Measurements from ENCODE around the gene CALHM2. TPM values are rescaled to one million over a fixed set of nuclear protein-coding genes. Genes with fewer than 3 reads are reported as not detected.
A peak's percentile ranks its signal among the peaks of the same experiment; 100 is the strongest.

CALHM2 gene
- total and polyA plus RNA-seq, 2 donors (not counting 1 experiment from before 2014, with no cell fraction given), result 16.3 to 42.8 TPM

GRCh38 chr10:103447187-103447586, 5.0 kb downstream of the CALHM2 start:
- H3K27ac Mint-ChIP-seq, result peak overlapping the region; percentile 37

More at GRCh38 chr10:103447187-103447586, 5.0 kb downstream of the CALHM2 start:
- no peaks in the 10 kb centered on the region for H3K27me3 Mint-ChIP-seq
- no peaks in the 10 kb centered on the region for H3K27me3 ChIP-seq (replicated peaks in 1 of 4; ENCODE audit: control extremely low read depth in 1 of 4, control insufficient read depth in 3 of 4, insufficient read depth in 4 of 4, low read length in 3 of 4)
- TF ChIP-seq EZH2 (IDR thresholded peaks at IDR 0.05; ENCODE audit: borderline replicate concordance, insufficient read depth, low read depth, low read length, poor library complexity, severe bottlenecking), result no peak
- TF ChIP-seq CTCF (IDR thresholded peaks at IDR 0.05), result no peak
- no peak overlapping the region for H3K4me2 ChIP-seq (replicated peaks; ENCODE audit: low read depth, low read length, poor library complexity, severe bottlenecking)
- intact Hi-C loops (cut with micrococcal nuclease), result no loop called here
- no peak for DNase-seq
- H3K4me1 ChIP-seq (ENCODE audit: control insufficient read depth in 2 of 2, insufficient read depth in 2 of 2, low read length in 2 of 2), result peaks cover 13 to 30% of the 10 kb centered on the region in 2 donors
- H3K4me3 Mint-ChIP-seq, result no peak overlapping the region
- H3K9ac ChIP-seq (ENCODE audit: low read length), result no peak overlapping the region
- H3K4me1 Mint-ChIP-seq, result peaks cover 30% of the 10 kb centered on the region
- no peaks in the 10 kb centered on the region for H3K9me3 ChIP-seq (ENCODE audit: control extremely low read depth in 1 of 3, control insufficient read depth in 2 of 3, insufficient read depth in 1 of 3, low read length in 2 of 3)
- H3K36me3 ChIP-seq (replicated peaks in 1 of 2; ENCODE audit: control extremely low read depth in 1 of 2, control insufficient read depth in 1 of 2, extremely low read depth in 1 of 2, insufficient read depth in 2 of 2, low read length in 1 of 2), result peaks cover 0 to 52% of the 10 kb centered on the region in 2 experiments
- CTCF ChIA-PET, result interaction anchor here (1.6 to 3.1 kb wide), 3 partner anchors 29 to 36 kb away, joined by 3 to 8 read pairs (median 7); no protein-coding TSS in a partner anchor
- no peaks in the 10 kb centered on the region for H4K20me1 ChIP-seq (ENCODE audit: control insufficient read depth, insufficient read depth, low read length, poor library complexity, severe bottlenecking)
- POLR2A ChIA-PET, result no interaction called here
- 97% methylated on average over 23 of the region's 23 CpGs for WGBS (ENCODE audit: insufficient coverage)
- peaks cover 12% of the 10 kb centered on the region for H3K79me2 ChIP-seq (ENCODE audit: control insufficient read depth, insufficient read depth, low read length)
- ATAC-seq (ENCODE audit: low read depth), result no peak
- no peak overlapping the region for H3K4me3 ChIP-seq (ENCODE audit: control extremely low read depth in 1 of 5, extremely low read depth in 1 of 5, insufficient read depth in 1 of 5, low read depth in 2 of 5, low read length in 4 of 5)
- no peak overlapping the region for H3K27ac ChIP-seq (ENCODE audit: low read length in 2 of 2)
- H2AFZ ChIP-seq (ENCODE audit: insufficient read depth, low read depth, low read length, poor library complexity, severe bottlenecking), result no peak overlapping the region
- H3K9me3 Mint-ChIP-seq (ENCODE audit: insufficient read depth), result no peaks in the 10 kb centered on the region

Measured in B cell (primary cell).